HG03457 (cell line): ENCODE results near the gene LRMDA.
"Not testable (repeated sequence)": the region's sequence is repeated elsewhere in the genome, so short reads cannot be mapped to it uniquely, and the experiment has no call there.

Experiments used
- ATAC-seq: cut with Tn5 transposase; IDR thresholded peaks from one replicate; pipeline ENCODE4 v1.9.1; 2021; ENCODE audit warnings: moderate number of reproducible peaks; ENCODE audit not compliant: unreplicated experiment

Gene LRMDA

DNA sequence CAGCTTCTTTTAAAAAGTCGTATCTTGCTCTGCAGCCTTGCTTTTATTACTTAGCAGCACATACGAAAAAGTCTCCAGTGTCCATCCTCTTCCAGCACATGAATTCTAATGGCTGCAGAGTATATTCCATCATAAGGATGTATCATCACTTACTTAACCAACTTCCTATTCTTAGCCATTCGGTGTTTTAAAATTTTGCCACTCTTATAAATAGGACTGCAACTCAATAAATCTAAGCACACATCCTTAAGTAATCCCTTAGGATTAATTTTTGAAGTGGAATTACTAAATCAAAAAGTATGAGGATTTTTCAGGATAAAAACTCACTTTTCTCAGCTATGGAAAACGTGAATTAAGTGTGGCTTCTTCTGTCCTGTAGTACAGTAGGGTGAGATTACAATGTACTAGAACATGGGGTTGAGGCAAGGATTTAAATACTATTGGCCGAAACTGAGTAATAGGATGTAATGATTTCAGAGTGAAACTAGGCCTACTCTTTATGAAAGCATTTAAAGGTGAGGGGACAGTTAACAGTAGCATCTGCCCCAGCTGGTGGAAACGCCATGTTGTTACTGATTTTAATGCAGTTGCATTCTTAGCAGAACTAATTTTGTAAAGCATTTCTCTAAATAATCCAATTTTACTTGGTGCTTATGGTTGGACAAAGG, 1035.5 kb downstream of the LRMDA start:
- no peak for ATAC-seq

GRCh38 chr10:76469675-76470074, 1038.3 kb downstream of the LRMDA start:
- ATAC-seq = no peak

DNA sequence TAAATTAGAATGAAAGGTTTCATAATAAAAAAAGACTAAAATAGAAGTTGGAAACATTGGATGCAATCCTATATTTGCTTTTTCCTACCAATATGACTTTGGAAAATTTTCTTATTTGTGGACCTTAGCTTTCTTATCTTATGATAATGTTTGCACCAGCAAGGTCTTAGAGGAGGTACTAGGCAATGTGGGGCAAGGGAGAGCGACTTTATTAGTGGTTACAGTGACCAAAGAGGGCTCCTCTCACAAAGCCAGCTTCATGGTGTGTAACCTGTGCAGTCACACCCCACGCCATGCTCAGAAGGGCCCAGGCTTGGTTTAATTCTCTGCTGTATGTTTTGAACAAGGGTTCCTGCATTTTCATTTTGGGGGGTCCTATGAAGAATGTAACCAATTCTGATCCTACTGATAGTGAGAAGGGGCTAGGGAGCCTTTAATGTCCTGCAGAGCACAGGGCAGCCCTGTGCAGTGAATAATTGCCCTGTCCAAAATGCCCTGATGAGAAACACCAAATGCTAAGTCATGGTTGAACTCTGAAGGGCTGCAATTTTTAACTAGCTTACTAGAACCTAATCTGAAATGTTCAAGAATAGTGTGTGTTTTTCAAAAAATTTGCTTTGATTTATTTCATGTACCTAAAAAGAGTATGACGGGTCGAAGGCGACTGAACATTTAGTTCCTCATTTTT, 1047.8 kb downstream of the LRMDA start:
- no peak for ATAC-seq

DNA sequence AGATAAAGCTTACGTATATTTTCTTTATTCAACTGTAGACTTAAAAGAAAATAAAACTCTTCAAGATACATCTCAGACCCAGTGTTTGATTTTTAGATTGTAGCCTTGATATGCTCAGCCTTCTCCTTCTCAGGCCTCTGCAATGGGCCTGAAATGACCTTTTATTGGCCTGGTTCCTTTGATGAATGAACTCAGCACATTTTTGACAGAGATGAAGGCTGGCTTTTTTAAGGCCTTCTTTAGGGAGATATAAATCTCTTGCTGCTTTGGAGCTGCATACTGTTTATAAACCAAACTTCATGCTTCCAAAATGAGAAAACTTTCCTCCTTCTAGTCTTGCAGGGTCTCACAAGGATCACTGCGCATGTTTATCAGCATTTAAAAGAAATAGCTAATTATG, 1049.8 kb downstream of the LRMDA start:
- no peak for ATAC-seq

GRCh38 chr10:76487582-76487981, 1056.2 kb downstream of the LRMDA start:
- ATAC-seq = no peak

GRCh38 chr10:76488602-76489001, 1057.2 kb downstream of the LRMDA start:
- ATAC-seq = no peak

DNA sequence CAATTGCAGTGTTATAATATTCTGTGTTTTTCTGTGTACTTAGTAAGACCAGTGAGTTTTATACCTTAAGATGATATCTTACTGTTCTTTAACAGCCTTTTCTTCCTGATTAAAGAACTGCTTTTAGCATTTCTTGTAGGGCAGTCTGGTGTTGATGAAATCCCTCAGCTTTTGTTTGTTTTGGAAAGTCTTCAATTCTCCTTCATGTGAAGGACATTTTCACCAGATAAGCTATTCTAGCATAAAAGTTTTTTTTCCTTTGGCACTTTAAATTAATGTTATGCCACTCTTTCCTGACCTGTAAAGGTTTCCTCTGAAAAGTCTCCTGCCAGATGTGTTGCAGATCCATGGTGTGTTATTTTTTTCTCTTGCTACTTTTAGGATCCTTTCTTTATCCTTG, 1059.8 kb downstream of the LRMDA start:
- no peak for ATAC-seq

- ATAC-seq = no peak
These were observed 1060.6 kb downstream of the LRMDA start for GRCh38 chr10:76492026-76492425.

GRCh38 chr10:76492678-76493472, 1061.5 kb downstream of the LRMDA start:
- ATAC-seq = no peak

DNA sequence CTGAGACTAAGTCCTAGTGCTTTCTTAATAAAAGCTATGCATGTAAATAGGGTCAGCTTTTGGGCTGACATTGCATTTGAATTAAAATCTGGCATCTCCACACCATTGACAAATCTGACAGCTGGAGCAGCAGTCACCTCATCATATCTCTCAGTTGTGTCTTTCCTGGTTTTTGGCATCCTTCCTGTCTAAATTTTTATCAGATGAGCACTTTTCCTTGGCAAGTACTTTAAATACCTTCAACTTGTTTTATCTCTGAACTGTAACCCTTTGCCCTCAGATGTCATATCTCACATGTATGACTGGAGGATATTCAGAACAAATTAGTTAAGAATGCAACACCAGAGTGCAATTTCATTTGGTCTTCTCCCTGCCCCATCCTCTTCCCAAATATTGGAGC, 1066.2 kb downstream of the LRMDA start:
- ATAC-seq = no peak

GRCh38 chr10:76504823-76505222, 1073.4 kb downstream of the LRMDA start:
- ATAC-seq = no peak

DNA sequence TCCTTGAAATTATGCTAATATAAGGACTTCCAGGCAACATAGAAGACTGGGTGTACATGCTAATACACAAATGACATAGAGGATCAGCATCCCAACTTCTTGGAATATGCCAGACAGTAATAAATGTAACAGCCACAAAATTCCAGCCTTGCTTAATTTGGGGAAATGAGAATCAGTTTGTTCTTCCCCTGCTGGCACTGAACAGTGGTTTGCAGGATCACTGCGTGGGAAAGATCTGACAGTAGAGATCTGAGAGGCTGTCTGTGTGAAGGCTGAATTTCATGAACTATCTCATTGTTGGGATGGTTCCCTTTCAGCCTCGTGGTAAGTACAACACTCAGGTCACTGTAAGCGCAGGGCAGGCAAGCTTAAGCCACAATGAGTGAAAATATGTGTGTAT, 1078.0 kb downstream of the LRMDA start:
- no peak for ATAC-seq

DNA sequence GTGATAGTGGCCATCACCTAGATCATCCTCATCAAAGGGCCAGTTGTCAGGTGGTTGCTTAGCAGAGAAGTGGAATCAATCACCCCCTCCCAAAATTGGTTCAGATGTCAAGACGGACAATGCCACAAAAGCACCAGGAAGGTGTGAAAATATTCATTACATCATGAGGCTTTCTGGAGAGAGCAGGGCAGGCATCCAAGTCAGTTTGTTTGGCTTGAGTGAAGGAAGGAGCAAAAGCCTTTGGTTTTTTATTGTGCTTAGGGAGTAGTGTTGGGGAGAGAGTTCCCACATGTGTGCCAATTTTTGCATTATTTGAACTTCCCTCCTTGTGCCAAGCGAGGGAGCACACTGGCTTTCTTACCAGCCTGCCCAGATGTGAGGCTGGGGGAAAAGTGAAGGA, 1082.9 kb downstream of the LRMDA start:
- no peak for ATAC-seq

- ATAC-seq = no peak
These were observed 1083.4 kb downstream of the LRMDA start for GRCh38 chr10:76514869-76515268.

DNA sequence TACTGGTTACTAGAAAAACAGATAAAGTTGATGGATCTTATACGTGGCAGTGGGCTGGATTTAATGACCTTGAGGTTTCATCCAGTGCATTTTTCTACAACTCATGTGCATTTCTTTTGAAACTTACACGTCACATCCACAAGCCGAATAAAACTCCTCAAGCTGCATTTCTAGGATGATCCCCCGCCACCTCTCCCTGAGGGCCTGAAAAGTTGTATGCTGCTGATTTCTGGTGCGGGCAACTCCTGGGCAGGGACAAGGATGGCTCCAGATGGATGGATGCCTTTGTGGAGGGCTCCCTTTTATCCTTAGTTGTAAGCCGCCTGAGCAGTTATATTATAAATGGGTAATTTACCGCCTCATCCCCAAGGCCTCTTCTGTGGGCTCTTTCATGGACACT, 1091.1 kb downstream of the LRMDA start:
- ATAC-seq = no peak

GRCh38 chr10:76523246-76523645, 1091.8 kb downstream of the LRMDA start:
- no peak for ATAC-seq

GRCh38 chr10:76523791-76524351, 1092.4 kb downstream of the LRMDA start:
- ATAC-seq = no peak

- ATAC-seq = not testable (repeated sequence)
These were observed 1095.4 kb downstream of the LRMDA start for GRCh38 chr10:76526833-76527232.

DNA sequence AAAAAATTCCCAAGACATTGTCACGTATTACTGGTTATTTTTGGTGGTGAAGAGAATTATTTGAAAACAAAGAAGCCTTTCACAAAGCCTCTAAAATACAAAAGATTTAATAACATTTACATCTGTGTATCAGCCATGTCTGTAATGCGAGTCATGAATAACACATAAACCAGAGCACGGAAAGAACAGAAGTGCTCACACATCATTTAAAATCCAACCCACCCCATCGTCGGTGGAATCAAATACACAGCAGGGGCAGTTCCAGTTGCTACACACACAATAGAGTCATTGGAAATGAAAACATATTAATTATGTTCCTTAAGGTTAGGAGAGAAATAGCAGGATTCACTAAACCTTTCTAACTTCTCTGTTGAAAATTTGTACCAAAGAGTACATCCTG, 1108.9 kb downstream of the LRMDA start:
- no peak for ATAC-seq

- no peak for ATAC-seq
These were observed 1109.4 kb downstream of the LRMDA start for GRCh38 chr10:76540786-76541185.

DNA sequence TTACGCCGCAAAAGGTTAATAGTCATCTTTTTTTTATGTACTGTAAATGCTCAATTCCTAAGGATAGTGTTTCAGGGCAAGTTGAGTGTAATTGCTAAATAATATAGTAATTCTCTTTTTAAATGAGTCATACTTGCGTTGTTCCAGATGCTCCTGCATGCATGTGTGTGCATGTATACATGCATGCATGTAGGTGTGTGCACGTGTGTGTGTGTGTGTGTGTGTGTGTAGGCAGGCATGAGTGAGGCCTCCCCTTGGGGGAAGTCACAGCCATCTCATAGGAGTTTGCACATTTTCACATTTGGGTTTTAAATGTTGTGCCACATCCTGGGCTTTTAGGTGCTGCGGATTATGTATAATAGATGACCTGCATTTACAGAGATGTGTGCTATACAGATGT, 1110.4 kb downstream of the LRMDA start:
- ATAC-seq = no peak
